Measurements from ENCODE around the gene CCSER1.
"Not testable (repeated sequence)": the region's sequence is repeated elsewhere in the genome, so short reads cannot be mapped to it uniquely, and the experiment has no call there.

CCSER1 gene

DNA sequence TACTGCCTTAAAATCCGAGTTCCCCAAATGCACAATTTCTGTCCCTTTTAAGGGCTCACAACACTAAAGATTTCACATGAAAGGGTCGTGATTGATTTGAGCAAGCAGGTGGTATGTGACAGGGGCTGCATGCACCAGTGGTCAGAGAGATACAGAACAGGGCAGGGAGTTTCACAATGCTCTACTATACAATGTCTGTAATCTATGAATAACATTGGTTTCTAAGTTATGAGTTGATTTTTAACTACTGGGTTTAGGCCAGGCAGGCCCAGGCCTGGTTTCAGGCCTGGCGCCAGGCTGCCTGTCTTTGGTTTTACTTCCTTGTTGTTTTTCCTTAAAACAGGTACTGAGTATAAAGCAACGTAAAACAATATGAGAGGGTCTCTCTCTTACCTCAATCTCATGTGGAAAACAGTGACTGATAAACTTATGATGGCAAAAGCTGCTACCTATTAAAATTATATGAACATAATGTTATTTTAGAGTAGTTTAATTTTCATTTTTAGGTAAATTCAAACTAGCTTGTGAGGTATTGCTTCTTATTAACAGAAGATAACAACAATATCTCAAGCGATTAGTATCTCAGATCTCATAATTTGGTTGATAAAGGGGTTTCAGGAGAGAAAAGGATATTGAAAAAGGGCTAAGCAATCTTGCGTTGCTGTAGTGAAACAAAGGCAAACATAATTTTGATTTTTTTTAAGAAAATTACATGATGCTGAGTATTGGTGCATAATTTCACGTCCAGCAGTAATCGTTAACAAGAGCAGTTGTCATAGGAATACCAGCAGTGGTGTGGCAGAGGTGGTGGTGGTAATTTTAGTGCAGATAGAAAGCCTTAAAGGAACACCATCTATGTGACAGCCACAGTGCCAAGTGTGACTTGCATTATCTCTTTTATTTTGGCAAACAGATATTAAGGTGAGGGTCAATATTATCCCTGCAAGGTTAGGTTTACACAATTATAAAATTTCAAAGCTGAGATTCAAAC lies 1232.1 kb downstream of the CCSER1 start:
- DNase-seq (ENCODE audit: low read depth, low spot score): no peak

DNA sequence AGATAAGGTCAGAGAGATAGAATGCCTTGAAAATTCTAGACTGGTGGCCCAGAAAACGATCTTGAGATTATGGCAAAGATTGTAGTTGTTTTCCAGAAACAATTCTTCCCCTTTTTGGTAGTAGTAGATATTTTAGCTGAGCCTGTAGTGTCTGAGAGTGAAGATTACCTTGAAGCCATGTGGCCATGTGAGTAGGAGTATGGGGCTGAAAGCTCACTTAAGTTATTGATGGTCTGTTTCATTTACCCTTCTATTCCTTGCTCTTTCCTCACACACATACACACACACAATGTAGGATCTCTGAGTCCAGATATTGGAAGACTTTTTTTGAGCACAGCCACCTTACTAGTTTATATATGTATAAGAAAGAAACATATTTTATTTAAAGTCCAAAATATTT lies 1234.9 kb downstream of the CCSER1 start:
- DNase-seq (ENCODE audit: low read depth, low spot score): no peak

GRCh38 chr4:91366554-91366953 lies 1239.4 kb downstream of the CCSER1 start:
- no peak for DNase-seq (ENCODE audit: low read depth, low spot score)

DNA sequence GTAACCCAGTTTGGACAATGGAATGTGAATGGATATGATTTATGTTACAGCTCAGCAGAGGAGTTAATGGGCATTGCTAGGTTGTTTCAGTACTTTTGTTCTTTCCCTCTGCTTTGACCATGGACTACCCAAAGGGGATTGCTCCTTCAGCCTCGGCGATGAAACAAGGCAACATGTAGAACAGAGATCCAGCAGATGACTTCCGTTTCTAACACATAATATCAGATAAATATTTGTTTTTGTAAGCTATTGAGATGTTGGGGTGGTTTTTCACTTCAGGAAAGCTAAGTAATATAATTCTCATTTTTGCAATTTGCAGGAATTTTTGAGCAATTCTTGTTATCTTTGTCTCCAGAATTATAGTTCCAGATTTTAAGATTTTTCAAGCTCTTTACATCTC lies 1241.9 kb downstream of the CCSER1 start:
- DNase-seq (ENCODE audit: low read depth, low spot score): no peak

DNA sequence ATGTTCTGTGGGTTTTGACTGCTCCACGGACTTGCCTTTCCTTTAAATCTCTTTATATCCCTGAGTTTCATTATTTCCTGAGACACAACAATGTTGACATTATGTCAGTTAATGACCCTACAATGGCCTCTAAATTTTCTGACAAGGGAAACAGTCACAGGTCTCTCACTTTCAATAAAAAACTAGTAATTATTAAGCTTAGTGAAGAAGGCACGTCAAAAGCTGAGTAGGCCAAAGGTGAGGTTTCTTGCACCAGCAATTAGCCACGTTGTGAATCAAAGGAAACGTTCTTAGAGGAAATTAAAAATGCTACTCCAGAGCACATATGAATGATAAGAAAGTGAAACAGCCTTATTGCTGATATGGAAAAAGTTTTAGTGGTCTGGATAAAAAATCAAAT lies 1246.4 kb downstream of the CCSER1 start:
- DNase-seq (ENCODE audit: low read depth, low spot score): no peak

- DNase-seq (ENCODE audit: low read depth, low spot score): not testable (repeated sequence)
Measured at GRCh38 chr4:91405431-91405830, 1278.2 kb downstream of the CCSER1 start.

GRCh38 chr4:91422011-91422410 lies 1294.8 kb downstream of the CCSER1 start:
- no peak for DNase-seq (ENCODE audit: low read depth, low spot score)

GRCh38 chr4:91426725-91427124 lies 1299.5 kb downstream of the CCSER1 start:
- no peak for DNase-seq (ENCODE audit: low read depth, low spot score)

DNA sequence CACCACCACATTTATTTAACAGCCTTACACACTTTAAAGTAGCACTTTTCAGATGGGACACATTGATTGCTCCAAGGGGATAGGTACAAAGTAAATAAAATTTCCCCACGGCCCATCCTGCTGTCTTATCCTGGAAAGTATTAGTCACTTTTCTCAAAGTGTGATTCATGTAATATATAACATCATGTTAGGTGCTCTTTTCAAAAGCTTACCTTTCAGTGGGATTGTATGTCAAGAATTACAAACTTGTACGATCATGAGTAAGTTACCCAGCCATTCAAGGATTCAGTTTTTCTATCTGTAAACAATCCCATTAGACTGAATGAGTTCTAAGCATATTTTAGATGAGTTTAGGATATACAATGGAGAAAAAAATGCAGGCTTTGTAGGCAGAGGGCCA lies 1300.0 kb downstream of the CCSER1 start:
- DNase-seq (ENCODE audit: low read depth, low spot score): no peak

- no peak for DNase-seq (ENCODE audit: low read depth, low spot score)
Measured at GRCh38 chr4:91434631-91435030, 1307.4 kb downstream of the CCSER1 start.

DNA sequence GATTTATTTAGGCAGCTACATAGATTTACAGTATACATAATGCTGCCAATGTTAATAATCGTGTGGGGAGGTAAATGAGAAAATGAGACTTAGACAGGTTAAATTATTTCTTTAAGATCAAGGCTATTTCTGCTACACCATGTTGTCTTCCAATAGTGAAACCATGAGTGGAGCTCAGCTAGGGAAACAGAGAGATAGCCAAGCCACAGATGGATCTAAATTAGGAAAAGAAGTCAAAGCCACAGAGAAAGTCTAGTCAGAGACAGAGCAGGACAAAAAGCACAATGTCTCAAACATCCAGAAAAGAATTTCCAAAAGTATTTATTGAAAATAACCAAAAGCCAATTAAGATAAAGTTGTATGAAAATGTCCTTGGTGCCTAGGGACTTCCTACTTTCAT lies 1309.4 kb downstream of the CCSER1 start:
- DNase-seq (ENCODE audit: low read depth, low spot score): no peak

DNA sequence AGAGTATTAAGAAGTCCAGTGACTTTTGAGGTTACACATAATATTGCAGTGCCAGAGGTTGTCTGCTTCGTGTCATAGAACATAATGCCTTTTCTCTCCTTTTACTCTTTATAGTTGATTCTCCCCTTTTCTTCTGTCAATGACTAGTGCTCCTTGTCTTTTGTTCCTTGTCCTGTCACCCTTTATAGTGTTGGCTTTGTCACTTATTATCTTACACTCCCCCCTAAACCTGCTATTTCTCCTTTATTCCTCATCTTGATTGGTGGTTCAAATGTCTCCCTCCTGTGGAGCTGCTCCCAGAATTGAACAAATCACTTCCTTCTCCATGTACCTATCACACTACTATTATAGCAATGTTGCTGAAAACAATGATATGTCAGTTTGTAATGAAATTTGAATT lies 1320.0 kb downstream of the CCSER1 start:
- DNase-seq (ENCODE audit: low read depth, low spot score): no peak

- no peak for DNase-seq (ENCODE audit: low read depth, low spot score)
Measured at GRCh38 chr4:91448668-91449330, 1321.6 kb downstream of the CCSER1 start.

DNA sequence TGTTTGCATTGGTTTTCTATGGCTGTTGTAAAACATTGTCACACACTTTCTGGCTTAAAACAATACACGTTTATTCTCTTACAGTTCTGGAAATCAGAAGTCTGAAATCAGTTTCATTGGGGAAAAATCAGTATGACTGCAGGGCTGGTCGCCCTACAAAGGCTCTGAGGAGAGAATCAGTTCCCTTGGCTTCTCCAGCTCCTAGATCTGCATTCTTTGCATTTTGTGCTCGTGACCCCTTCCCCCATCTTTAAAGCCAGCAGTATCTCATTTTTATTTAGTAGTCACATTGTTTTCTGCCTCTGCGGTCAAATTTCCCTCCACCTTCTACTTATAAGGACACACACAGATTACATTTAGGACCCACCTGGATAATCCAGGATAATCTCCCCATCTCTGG lies 1326.9 kb downstream of the CCSER1 start:
- DNase-seq (ENCODE audit: low read depth, low spot score): no peak

- not testable (repeated sequence) for DNase-seq (ENCODE audit: low read depth, low spot score)
Measured at GRCh38 chr4:91462566-91462965, 1335.4 kb downstream of the CCSER1 start.

DNA sequence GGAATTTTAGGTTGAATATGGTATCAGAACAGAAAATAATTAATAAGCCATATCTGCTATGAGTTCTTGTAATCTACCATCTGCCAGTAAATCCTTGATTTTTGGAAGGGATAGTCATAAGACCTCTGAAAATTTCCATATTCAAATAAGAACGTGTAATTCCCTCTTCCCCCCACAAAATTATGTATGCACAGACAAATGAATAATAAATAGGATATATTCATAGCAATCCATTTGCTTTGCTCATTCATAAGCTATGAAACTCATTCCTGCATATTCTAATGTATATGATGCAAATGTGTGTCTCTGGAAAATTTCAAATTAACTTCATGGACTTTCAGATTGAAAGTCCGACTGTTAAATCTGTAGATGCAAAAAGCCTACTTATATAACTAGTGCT lies 1343.5 kb downstream of the CCSER1 start:
- no peak for DNase-seq (ENCODE audit: low read depth, low spot score)

DNA sequence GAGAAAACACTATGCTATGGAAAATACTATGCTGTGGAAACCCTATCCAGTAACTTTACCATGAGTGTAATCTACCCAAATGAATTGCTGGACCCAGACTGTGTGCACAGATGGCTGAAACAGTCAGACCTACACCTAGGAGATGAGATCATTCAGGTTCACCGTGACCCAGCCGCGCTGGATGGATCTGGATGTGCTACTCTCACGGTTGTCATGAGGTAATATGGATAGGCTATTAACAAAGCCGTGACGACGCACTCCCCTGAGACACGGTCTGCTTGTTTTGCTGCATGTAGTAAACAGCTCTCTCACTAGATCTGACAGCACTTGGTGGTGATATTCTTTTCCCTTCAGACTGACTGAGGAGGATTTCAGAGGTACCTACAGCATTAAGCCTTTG lies 1344.1 kb downstream of the CCSER1 start:
- DNase-seq (ENCODE audit: low read depth, low spot score): no peak

DNA sequence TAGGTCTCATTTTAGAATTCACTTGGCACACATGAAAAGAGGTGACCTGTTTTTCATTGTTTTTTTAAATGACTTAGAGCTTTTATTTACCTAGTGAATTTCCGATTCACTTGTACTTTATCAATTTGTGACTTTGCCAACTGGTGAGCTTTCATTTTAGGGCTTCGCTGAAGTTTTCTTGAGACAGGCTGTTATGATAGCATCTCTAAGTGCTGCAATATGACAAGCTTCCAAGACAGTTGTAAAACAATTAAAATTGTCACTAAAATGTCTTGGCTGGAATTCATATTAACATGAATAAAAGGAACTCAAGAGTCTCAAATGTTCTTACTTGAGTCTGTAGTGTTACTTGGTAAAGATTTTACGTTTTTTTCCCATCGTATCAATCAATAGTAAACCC lies 1344.9 kb downstream of the CCSER1 start:
- DNase-seq (ENCODE audit: low read depth, low spot score): no peak

DNA sequence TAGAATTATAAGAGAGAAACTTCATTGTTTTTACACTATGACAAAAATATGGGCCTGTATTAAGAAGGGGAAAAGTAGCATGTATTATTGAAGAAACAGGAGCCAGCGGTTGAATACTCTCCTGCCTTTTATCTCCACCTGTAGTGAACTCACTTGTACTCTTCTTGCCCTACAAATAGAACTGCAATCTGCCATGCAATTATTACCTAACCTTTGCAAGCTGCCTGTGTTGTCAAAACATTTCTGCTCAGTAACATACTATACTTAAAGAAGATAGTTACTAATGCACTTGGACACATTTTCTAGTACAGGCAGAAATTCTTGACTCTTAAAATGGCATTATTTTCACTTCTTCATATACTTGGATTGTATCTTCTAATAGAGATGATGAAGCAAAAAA lies 1358.2 kb downstream of the CCSER1 start:
- no peak for DNase-seq (ENCODE audit: low read depth, low spot score)

GRCh38 chr4:91488946-91489345 lies 1361.8 kb downstream of the CCSER1 start:
- no peak for DNase-seq (ENCODE audit: low read depth, low spot score)

DNA sequence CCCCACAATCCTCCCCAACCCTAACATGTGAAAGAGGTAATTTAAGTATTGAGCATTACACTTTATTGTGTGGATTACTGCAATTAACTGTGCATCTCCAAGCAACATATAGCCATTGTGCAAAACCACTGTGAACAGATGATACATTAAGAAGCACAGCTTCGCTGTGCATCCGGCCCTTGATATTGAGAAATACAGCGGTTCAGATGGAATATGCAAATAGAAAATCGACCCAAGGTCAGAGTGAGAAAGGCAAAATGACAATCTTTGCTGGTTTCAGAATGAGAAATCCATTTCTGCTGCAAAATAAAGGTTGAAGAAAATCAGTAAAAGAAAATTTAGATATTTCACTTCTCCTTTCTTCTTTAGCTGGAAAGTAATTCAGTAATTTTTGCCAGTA lies 1370.7 kb downstream of the CCSER1 start:
- DNase-seq (ENCODE audit: low read depth, low spot score): no peak

GRCh38 chr4:91502365-91502764 lies 1375.2 kb downstream of the CCSER1 start:
- DNase-seq (ENCODE audit: low read depth, low spot score): no peak

GRCh38 chr4:91513326-91513725 lies 1386.1 kb downstream of the CCSER1 start:
- DNase-seq (ENCODE audit: low read depth, low spot score): no peak

Data from smooth muscle cell of the brain vasculature (primary cell).